H1 (cell line): Measurements from ENCODE around the gene PTPRC. TPM values are rescaled to one million over a fixed set of nuclear protein-coding genes. Genes with fewer than 3 reads are reported as not detected.

Experiments used
- CTCF ChIA-PET: fragments of 300-600 bp; sonication (Branson Sonifier 250); formaldehyde crosslinking; loops from one replicate; lab custom pipeline; 2021; ENCODE audit not compliant: partially characterized antibody; lab: Charles Lee
- POLR2A ChIA-PET: fragments of 300-600 bp; sonication (Branson Sonifier 250); formaldehyde crosslinking; loops from one replicate; lab custom pipeline; 2021; ENCODE audit warnings: inconsistent platforms; ENCODE audit not compliant: partially characterized antibody; lab: Charles Lee
- DNase-seq, 2 experiments: peaks; one replicate each; pipeline versions ENCODE4 v3.0.0 to v3.0.0-alpha.2; 2010 to 2022; ENCODE audit warnings: low spot score in 2 of 2, low read depth in 1 of 2, mixed read lengths in 1 of 2
- FAIRE-seq: peaks from 2 replicates; lab custom pipeline; 2011; peaks lifted over from hg19 to GRCh38; lab: Jason Lieb, UNC
- H2AFZ ChIP-seq: 2 replicates; pipeline ENCODE4 v1.8.1; 2012; ENCODE audit warnings: low read length, inconsistent platforms
- H2AK5ac ChIP-seq: 2 replicates; pipeline ENCODE4 v1.6.1; 2013; ENCODE audit warnings: low read depth, low read length
- H2BK120ac ChIP-seq: replicated peaks from 2 replicates; pipeline ENCODE3; 2013; ENCODE audit warnings: low read depth, low read length, inconsistent platforms
- H2BK12ac ChIP-seq: 2 replicates; pipeline ENCODE4 v1.6.1; 2013; ENCODE audit warnings: low read depth, low read length
- H2BK15ac ChIP-seq: 2 replicates; pipeline ENCODE4 v1.6.1; 2013; ENCODE audit warnings: low read length
- H2BK20ac ChIP-seq: 2 replicates; pipeline ENCODE4 v1.6.1; 2013; ENCODE audit warnings: low read length
- H2BK5ac ChIP-seq: 2 replicates; pipeline ENCODE4 v1.6.1; 2013; ENCODE audit warnings: low read depth, low read length
- H3K14ac ChIP-seq: 2 replicates; pipeline ENCODE4 v1.6.1; 2013; ENCODE audit warnings: inconsistent platforms; ENCODE audit not compliant: insufficient read length
- H3K18ac ChIP-seq: 2 replicates; pipeline ENCODE4 v1.6.1; 2013; ENCODE audit warnings: low read length; ENCODE audit errors: extremely low read depth
- H3K23ac ChIP-seq: 2 replicates; pipeline ENCODE4 v1.6.1; 2013; ENCODE audit warnings: inconsistent platforms; ENCODE audit not compliant: insufficient read length
- H3K23me2 ChIP-seq: 2 replicates; pipeline ENCODE4 v1.6.1; 2013; ENCODE audit warnings: low read depth, low read length
- H3K27ac ChIP-seq: 2 replicates; pipeline ENCODE4 v1.6.1; 2011; ENCODE audit warnings: low read depth, low read length, inconsistent platforms
- H3K27me3 ChIP-seq, 4 experiments: replicated peaks in 1 of 4; 1 replicate in 1 of 4; 2 replicates in 3 of 4; pipeline versions ENCODE4 v1.6.1 to v1.8.1; 2011 to 2013; ENCODE audit warnings: low read length in 3 of 4, mild to moderate bottlenecking in 3 of 4, inconsistent platforms in 2 of 4, mixed read lengths in 2 of 4, moderate library complexity in 1 of 4; ENCODE audit not compliant: control insufficient read depth in 3 of 4, insufficient read depth in 3 of 4; ENCODE audit errors: extremely low read depth in 1 of 4
- H3K36me3 ChIP-seq, 4 experiments: 2 replicates each; pipeline versions ENCODE4 v1.6.1 to v1.8.1; 2011 to 2013; ENCODE audit warnings: mild to moderate bottlenecking in 4 of 4, low read length in 3 of 4, moderate library complexity in 2 of 4, control low read depth in 1 of 4, inconsistent platforms in 1 of 4; ENCODE audit not compliant: insufficient read depth in 4 of 4, control insufficient read depth in 2 of 4
- H3K4ac ChIP-seq: replicated peaks from 2 replicates; pipeline ENCODE3; 2013; ENCODE audit warnings: low read length, low read depth, mixed read lengths, inconsistent platforms; ENCODE audit not compliant: insufficient read length
- H3K4me1 ChIP-seq, 4 experiments: replicated peaks in 1 of 4; 1 replicate in 1 of 4; 2 replicates in 3 of 4; pipeline versions ENCODE4 v1.6.1 to v1.8.1; 2011 to 2013; ENCODE audit warnings: low read length in 3 of 4, inconsistent platforms in 2 of 4, mixed read lengths in 1 of 4; ENCODE audit not compliant: insufficient read depth in 4 of 4, control insufficient read depth in 3 of 4
- H3K4me2 ChIP-seq, 2 experiments: 2 replicates each; pipeline versions ENCODE4 v1.6.1 to v1.8.1; 2011 to 2013; ENCODE audit warnings: low read depth in 2 of 2, low read length in 2 of 2, control low read depth in 1 of 2, inconsistent platforms in 1 of 2, mild to moderate bottlenecking in 1 of 2; ENCODE audit not compliant: insufficient read depth in 1 of 2
- H3K4me3 ChIP-seq, 4 experiments: fragments of 200-600, 300-600 bp in 1 of 4; sonication (generic), shearing (Covaris generic), sonication (Bioruptor Twin) in 1 of 4; 2 replicates each; pipeline versions ENCODE4 v1.5.1 to v1.8.1; 2011 to 2016; ENCODE audit warnings: low read length in 4 of 4, low read depth in 3 of 4, control low read depth in 2 of 4, inconsistent platforms in 2 of 4, mild to moderate bottlenecking in 2 of 4, mixed read lengths in 1 of 4, moderate library complexity in 1 of 4; ENCODE audit not compliant: insufficient read depth in 2 of 4; ENCODE audit errors: extremely low read depth in 1 of 4
- H3K56ac ChIP-seq: replicated peaks from 2 replicates; pipeline ENCODE3; 2013; ENCODE audit warnings: low read depth, mild to moderate bottlenecking, mixed read lengths, low read length, inconsistent platforms; ENCODE audit not compliant: insufficient read length
- H3K79me1 ChIP-seq: 2 replicates; pipeline ENCODE4 v1.6.1; 2013; ENCODE audit warnings: low read depth, low read length, control low read depth
- H3K79me2 ChIP-seq, 2 experiments: 2 replicates each; pipeline versions ENCODE4 v1.6.1 to v1.8.1; 2012 to 2013; ENCODE audit warnings: low read length in 2 of 2, mild to moderate bottlenecking in 2 of 2, inconsistent platforms in 1 of 2; ENCODE audit not compliant: insufficient read depth in 2 of 2, control insufficient read depth in 1 of 2
- H3K9ac ChIP-seq, 4 experiments: replicated peaks in 1 of 4; 1 replicate in 1 of 4; 2 replicates in 3 of 4; pipeline versions ENCODE4 v1.6.1 to v1.8.1; 2011 to 2013; ENCODE audit warnings: low read depth in 3 of 4, low read length in 3 of 4, control low read depth in 2 of 4, mild to moderate bottlenecking in 2 of 4, moderate library complexity in 2 of 4, inconsistent platforms in 1 of 4; ENCODE audit errors: extremely low read depth in 1 of 4
- H3K9me3 ChIP-seq, 2 experiments: 2 replicates each; pipeline versions ENCODE4 v1.6.1 to v1.8.1; 2012 to 2013; ENCODE audit warnings: mild to moderate bottlenecking in 2 of 2, moderate library complexity in 2 of 2, control low read depth in 1 of 2, inconsistent platforms in 1 of 2, low read depth in 1 of 2, low read length in 1 of 2, mixed read lengths in 1 of 2; ENCODE audit not compliant: insufficient read depth in 2 of 2
- H4K20me1 ChIP-seq, 2 experiments: replicated peaks in 1 of 2; 2 replicates each; pipeline versions ENCODE3 to v1.8.1; 2011 to 2013; ENCODE audit warnings: inconsistent platforms in 2 of 2, low read length in 2 of 2, mild to moderate bottlenecking in 1 of 2; ENCODE audit not compliant: insufficient read depth in 2 of 2, control insufficient read depth in 1 of 2
- H4K5ac ChIP-seq: 2 replicates; pipeline ENCODE4 v1.6.1; 2013; ENCODE audit warnings: low read length, low read depth, mixed read lengths, inconsistent platforms; ENCODE audit not compliant: insufficient read length
- H4K8ac ChIP-seq: 2 replicates; pipeline ENCODE4 v1.8.0; 2013; ENCODE audit warnings: mild to moderate bottlenecking, moderate library complexity, low read length, inconsistent platforms; ENCODE audit not compliant: insufficient read depth; ENCODE audit errors: extremely low read depth
- H4K91ac ChIP-seq: replicated peaks from 2 replicates; pipeline ENCODE3; 2013; ENCODE audit warnings: low read length, mixed read lengths, inconsistent platforms; ENCODE audit not compliant: insufficient read length
- CHD2 ChIP-seq: IDR thresholded peaks from 2 replicates; pipeline ENCODE4 v1.6.1; 2012; ENCODE audit warnings: low read length, improper control_type of control experiment
- GABPA ChIP-seq: IDR thresholded peaks from 2 replicates; pipeline ENCODE4 v1.6.1; 2011; ENCODE audit warnings: mild to moderate bottlenecking, low read length, moderate library complexity, borderline replicate concordance; ENCODE audit not compliant: insufficient read depth
- MAFK ChIP-seq: IDR thresholded peaks from 2 replicates; pipeline ENCODE4 v1.6.1; 2012; ENCODE audit warnings: low read depth, mild to moderate bottlenecking, improper control_type of control experiment, low read length
- WGBS, 2 experiments: shearing (Covaris generic) in 1 of 2; methylation state at CpG; one replicate each; pipeline versions ENCODE4 v1.1.6 to v1.1.7; 2013 to 2015; ENCODE audit warnings: low lambda C conversion rate in 2 of 2, mixed read lengths in 2 of 2, inconsistent platforms in 1 of 2, low coverage in 1 of 2, missing lambda C conversion rate in 1 of 2; ENCODE audit not compliant: insufficient replicate concordance in 2 of 2, insufficient coverage in 1 of 2, insufficient read length in 1 of 2; ENCODE audit errors: extremely low coverage in 1 of 2, missing lambda C conversion rate in 1 of 2; 5-methylcytosine and 5-hydroxymethylcytosine counted together
- polyA plus RNA-seq, 7 experiments: library from polyadenylated mRNA; depleted of rRNA in 3 of 7; stranded (reverse) in 5 of 7; unstranded in 2 of 7; fragments of >200 nt in 5 of 7; fragments of 200-250 nt in 2 of 7; gene quantifications; 1 replicate in 5 of 7; 2 replicates in 1 of 7; 4 replicates in 1 of 7; pipeline versions ENCODE4 v1.2.1 to v1.2.3, GENCODE V29; 2011 to 2013; ENCODE audit warnings: missing spikeins in 2 of 7, mixed read lengths in 2 of 7
- total RNA-seq: library from RNA; stranded (reverse); fragmentation: NEBNext Ultra II Directional; extraction: Animal tissue kit (Norgen Biotek cat#: 25700); gene quantifications from 2 replicates; pipeline ENCODE4 v1.2.1, GENCODE V29; 2021
- TF ChIP-seq, protein P1 (sequence below), 3 experiments: IDR thresholded peaks; 1 replicate in 2 of 3; 2 replicates in 1 of 3; pipeline versions ENCODE4 v1.5.1 to v1.6.1; 2011; ENCODE audit warnings: low read length in 3 of 3, mild to moderate bottlenecking in 3 of 3, inconsistent platforms in 2 of 3, low read depth in 1 of 3, moderate library complexity in 1 of 3; ENCODE audit not compliant: insufficient read depth in 1 of 3; ENCODE audit errors: control extremely low read depth in 1 of 3

The PTPRC gene
- total and polyA plus RNA-seq, 2 of the 8 experiments (the other 6 are each of a cell fraction or from before 2014, with no cell fraction given): 0.05 TPM; not detected in 1

DNA sequence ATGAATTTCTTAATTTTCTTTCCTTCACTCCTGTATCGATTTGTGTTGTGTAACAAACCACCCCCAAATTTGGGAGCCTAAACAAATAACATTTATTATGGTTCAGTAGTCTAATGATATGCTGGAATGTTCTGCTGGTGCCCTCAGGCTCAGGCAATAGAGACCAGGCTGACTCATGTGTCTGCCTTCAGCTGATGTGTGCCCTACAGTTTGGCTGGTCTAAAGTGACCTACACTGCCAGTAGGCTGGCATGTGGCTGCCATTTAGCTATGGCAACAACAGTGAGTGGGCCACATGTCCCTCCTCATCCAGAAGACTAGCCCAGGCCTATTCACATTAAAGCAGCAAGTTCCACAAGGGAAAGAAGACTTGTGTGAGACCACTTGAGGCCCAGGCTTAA, 115.8 kb downstream of the PTPRC start:
- 94% methylated on average over 1 of the region's 1 CpG; no CpG with 5 or more reads in 1 of the 2 experiments for WGBS, 2 experiments
- no peak for TF ChIP-seq GABPA
- TF ChIP-seq, protein P1, sequence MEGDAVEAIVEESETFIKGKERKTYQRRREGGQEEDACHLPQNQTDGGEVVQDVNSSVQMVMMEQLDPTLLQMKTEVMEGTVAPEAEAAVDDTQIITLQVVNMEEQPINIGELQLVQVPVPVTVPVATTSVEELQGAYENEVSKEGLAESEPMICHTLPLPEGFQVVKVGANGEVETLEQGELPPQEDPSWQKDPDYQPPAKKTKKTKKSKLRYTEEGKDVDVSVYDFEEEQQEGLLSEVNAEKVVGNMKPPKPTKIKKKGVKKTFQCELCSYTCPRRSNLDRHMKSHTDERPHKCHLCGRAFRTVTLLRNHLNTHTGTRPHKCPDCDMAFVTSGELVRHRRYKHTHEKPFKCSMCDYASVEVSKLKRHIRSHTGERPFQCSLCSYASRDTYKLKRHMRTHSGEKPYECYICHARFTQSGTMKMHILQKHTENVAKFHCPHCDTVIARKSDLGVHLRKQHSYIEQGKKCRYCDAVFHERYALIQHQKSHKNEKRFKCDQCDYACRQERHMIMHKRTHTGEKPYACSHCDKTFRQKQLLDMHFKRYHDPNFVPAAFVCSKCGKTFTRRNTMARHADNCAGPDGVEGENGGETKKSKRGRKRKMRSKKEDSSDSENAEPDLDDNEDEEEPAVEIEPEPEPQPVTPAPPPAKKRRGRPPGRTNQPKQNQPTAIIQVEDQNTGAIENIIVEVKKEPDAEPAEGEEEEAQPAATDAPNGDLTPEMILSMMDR (IDR thresholded peaks at IDR 0.05; ENCODE audit: control extremely low read depth in 1 of 3, insufficient read depth in 1 of 3, low read depth in 1 of 3, low read length in 3 of 3): no peak
- TF ChIP-seq CHD2: no peak
- TF ChIP-seq MAFK: no peak
- no peaks in the 10 kb centered on the region for H3K36me3 ChIP-seq
- no peak overlapping the region for H3K27ac ChIP-seq
- H2BK120ac ChIP-seq: no peak overlapping the region
- no peak overlapping the region for H3K56ac ChIP-seq
- H3K27me3 ChIP-seq: no peaks in the 10 kb centered on the region
- POLR2A ChIA-PET: no interaction called here
- H3K9ac ChIP-seq: no peak overlapping the region
- FAIRE-seq (no peak), DNase-seq (no peak)
- no peak overlapping the region for H2BK20ac ChIP-seq
- H2AFZ ChIP-seq: peak overlapping the region; percentile 49; the same call in 1 of the 2 replicates
- H3K4me1 ChIP-seq: no peaks in the 10 kb centered on the region
- H3K4me3 ChIP-seq: no peak overlapping the region
- CTCF ChIA-PET: interaction anchor here (0.7 to 1.2 kb wide), 2 partner anchors 15 to 35 kb away, joined by 3 to 4 read pairs; no protein-coding TSS in a partner anchor
- no peak overlapping the region for H3K23ac ChIP-seq
- no peak overlapping the region for H4K8ac ChIP-seq
- H3K79me1 ChIP-seq: no peaks in the 10 kb centered on the region
- no peaks in the 10 kb centered on the region for H4K20me1 ChIP-seq
- H2BK12ac ChIP-seq: peak overlapping the region; percentile 44; the same call in 1 of the 2 replicates
- no peak overlapping the region for H4K5ac ChIP-seq
- peak overlapping the region; percentile 25 for H4K91ac ChIP-seq
- no peak overlapping the region for H2BK5ac ChIP-seq
- H3K4me2 ChIP-seq: no peak overlapping the region
- no peaks in the 10 kb centered on the region for H3K23me2 ChIP-seq
- no peak overlapping the region for H3K18ac ChIP-seq
- no peak overlapping the region for H2BK15ac ChIP-seq
- no peak overlapping the region for H2AK5ac ChIP-seq
- no peak overlapping the region for H3K4ac ChIP-seq
- no peak overlapping the region for H3K14ac ChIP-seq
- no peaks in the 10 kb centered on the region for H3K9me3 ChIP-seq
- H3K79me2 ChIP-seq: no peaks in the 10 kb centered on the region
